ENCODE data around the gene SSTR4. TPM values are rescaled to one million over a fixed set of nuclear protein-coding genes. Genes with fewer than 3 reads are reported as not detected.

Gene SSTR4
- total RNA-seq, 1 donor from 2014 or later, result not detected

GRCh38 chr20:23058240-23058639 lies 23.1 kb downstream of the SSTR4 start:
- no peak for DNase-seq (ENCODE audit: low spot score)
- intact Hi-C loops (cut with DNase I), result no loop called here

GRCh38 chr20:23059001-23059400 lies 23.9 kb downstream of the SSTR4 start:
- ATAC-seq (no peak), DNase-seq (ENCODE audit: low spot score) (no peak)
- intact Hi-C loops (cut with DNase I), result no loop called here

More at GRCh38 chr20:23058240-23058639, 23.1 kb downstream of the SSTR4 start:
- ATAC-seq, result no peak

GRCh38 chr20:23059846-23060245 lies 24.7 kb downstream of the SSTR4 start:
- ATAC-seq (no peak), DNase-seq (ENCODE audit: low spot score) (no peak)
- intact Hi-C loops (cut with DNase I), result loop anchor here (1.0 kb wide), 1 partner anchor 44 kb away; no protein-coding TSS in a partner anchor

- DNase-seq (ENCODE audit: low spot score) (no peak), ATAC-seq (no peak)
- intact Hi-C loops (cut with DNase I), result loop anchor here (1.0 kb wide), 1 partner anchor 44 kb away; no protein-coding TSS in a partner anchor
Measured at GRCh38 chr20:23060629-23061028, 25.5 kb downstream of the SSTR4 start.

- DNase-seq (ENCODE audit: low spot score) (no peak), ATAC-seq (peak; percentile 36)
- intact Hi-C loops (cut with DNase I), result no loop called here
Measured at GRCh38 chr20:23061262-23061661, 26.1 kb downstream of the SSTR4 start.

- intact Hi-C loops (cut with DNase I), result no loop called here
- no peak for DNase-seq (ENCODE audit: low spot score)
- peak; percentile 81 for ATAC-seq
Measured at GRCh38 chr20:23061734-23062561, 26.8 kb downstream of the SSTR4 start.

- intact Hi-C loops (cut with DNase I), result no loop called here
- no peak for ATAC-seq
- DNase-seq (ENCODE audit: low spot score), result no peak
Measured at GRCh38 chr20:23062632-23063031, 27.5 kb downstream of the SSTR4 start.

- intact Hi-C loops (cut with DNase I), result no loop called here
- DNase-seq (ENCODE audit: low spot score), result no peak
- ATAC-seq, result no peak
Measured at GRCh38 chr20:23063168-23063567, 28.1 kb downstream of the SSTR4 start.

GRCh38 chr20:23063581-23063980 lies 28.5 kb downstream of the SSTR4 start:
- intact Hi-C loops (cut with DNase I), result no loop called here
- ATAC-seq (no peak), DNase-seq (ENCODE audit: low spot score) (no peak)

GRCh38 chr20:23065266-23066201 lies 30.4 kb downstream of the SSTR4 start:
- DNase-seq (ENCODE audit: low spot score), result no peak
- ATAC-seq, result no peak
- intact Hi-C loops (cut with DNase I), result no loop called here

GRCh38 chr20:23066772-23067171 lies 31.7 kb downstream of the SSTR4 start:
- DNase-seq (ENCODE audit: low spot score), result no peak
- intact Hi-C loops (cut with DNase I), result no loop called here
- no peak for ATAC-seq

GRCh38 chr20:23068283-23068682 lies 33.2 kb downstream of the SSTR4 start:
- no peak for ATAC-seq
- intact Hi-C loops (cut with DNase I), result no loop called here

GRCh38 chr20:23069108-23069507 lies 34.0 kb downstream of the SSTR4 start:
- ATAC-seq, result no peak
- intact Hi-C loops (cut with DNase I), result no loop called here
- no peak for DNase-seq (ENCODE audit: low spot score)

More at GRCh38 chr20:23068283-23068682, 33.2 kb downstream of the SSTR4 start:
- DNase-seq (ENCODE audit: low spot score), result no peak

- intact Hi-C loops (cut with DNase I), result no loop called here
Measured at GRCh38 chr20:23071398-23071797, 36.3 kb downstream of the SSTR4 start.

GRCh38 chr20:23071996-23072395 lies 36.9 kb downstream of the SSTR4 start:
- intact Hi-C loops (cut with DNase I), result no loop called here
- DNase-seq (ENCODE audit: low spot score) (no peak), ATAC-seq (no peak)

More at GRCh38 chr20:23071398-23071797, 36.3 kb downstream of the SSTR4 start:
- ATAC-seq, result no peak
- DNase-seq (ENCODE audit: low spot score), result no peak

- intact Hi-C loops (cut with DNase I), result no loop called here
- ATAC-seq (no peak), DNase-seq (ENCODE audit: low spot score) (no peak)
Measured at GRCh38 chr20:23072892-23073586, 37.9 kb downstream of the SSTR4 start.

- intact Hi-C loops (cut with DNase I), result no loop called here
- DNase-seq (ENCODE audit: low spot score) (no peak), ATAC-seq (no peak)
Measured at GRCh38 chr20:23074052-23074451, 38.9 kb downstream of the SSTR4 start.

- ATAC-seq (no peak), DNase-seq (ENCODE audit: low spot score) (no peak)
- intact Hi-C loops (cut with DNase I), result no loop called here
Measured at GRCh38 chr20:23077277-23077676, 42.2 kb downstream of the SSTR4 start.

- ATAC-seq (no peak), DNase-seq (ENCODE audit: low spot score) (no peak)
- intact Hi-C loops (cut with DNase I), result no loop called here
Measured at GRCh38 chr20:23078351-23079015, 43.4 kb downstream of the SSTR4 start.
